Activated T-helper 1 cell treated with Interleukin-2 at 50 U/mL for 16 hours (primary cell): ENCODE results near the gene LRP1.
A peak's percentile ranks its signal among the peaks of the same experiment; 100 is the strongest.

Experiments used
- DNase-seq: peaks from one replicate; pipeline ENCODE4 v3.0.0-alpha.2; 2020; ENCODE audit warnings: low read depth

Gene LRP1

DNA sequence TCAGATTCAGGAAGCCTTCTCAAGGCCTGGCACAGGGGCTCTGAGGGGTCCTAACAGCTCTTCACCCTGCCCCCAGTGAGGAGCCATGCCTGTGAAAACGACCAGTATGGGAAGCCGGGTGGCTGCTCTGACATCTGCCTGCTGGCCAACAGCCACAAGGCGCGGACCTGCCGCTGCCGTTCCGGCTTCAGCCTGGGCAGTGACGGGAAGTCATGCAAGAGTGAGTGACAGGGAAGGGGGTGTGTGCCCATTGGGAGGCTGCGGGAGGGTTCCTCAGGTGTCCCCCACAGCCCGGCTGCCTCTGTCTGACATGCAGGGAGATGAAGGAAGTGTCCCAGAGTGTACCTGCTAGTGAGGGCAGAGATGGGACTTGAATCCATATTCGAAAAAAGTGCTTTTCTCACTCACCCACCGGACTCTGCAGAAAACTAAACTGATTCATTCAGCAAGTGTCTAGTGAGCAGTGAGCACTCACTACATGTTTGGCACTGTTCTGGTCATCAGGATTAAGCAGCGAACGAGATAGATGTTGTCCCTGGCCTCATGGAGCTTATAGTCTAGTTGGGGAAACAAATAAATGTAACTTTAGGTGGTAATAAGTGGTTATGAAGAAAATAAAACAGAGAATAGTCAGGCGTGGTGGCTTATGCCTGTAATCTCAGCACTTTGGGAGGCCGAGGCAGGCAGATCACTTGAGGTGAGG is 28.6 kb downstream of the LRP1 start:
- DNase-seq = no peak

DNA sequence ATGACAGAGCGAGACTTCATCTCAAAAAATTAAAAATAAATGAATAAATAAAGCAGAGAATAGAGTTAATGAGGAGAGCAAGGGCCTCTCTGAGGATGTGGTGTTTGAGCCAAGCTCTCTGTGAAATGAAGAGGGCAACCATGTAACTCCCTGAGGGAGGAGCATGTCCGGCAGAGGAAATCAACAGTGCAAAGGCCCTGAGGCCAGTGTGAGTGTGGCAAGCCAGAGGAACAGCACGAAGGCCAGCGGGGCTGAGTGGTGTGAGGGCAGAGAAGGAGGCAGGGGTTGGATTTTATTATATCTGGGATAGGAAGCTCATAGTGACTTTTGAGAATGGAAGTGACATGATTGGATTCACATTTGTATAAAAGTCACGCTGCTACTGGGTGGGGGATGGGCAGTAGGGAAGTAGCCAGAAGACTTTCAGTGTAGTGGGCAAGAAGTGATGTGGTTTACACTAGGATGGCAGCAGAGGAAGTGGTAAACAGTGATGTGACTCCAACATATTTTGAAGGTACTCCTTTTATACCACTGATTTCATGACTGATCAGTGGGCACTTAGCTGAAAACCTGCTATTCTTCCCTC is 29.4 kb downstream of the LRP1 start:
- DNase-seq = no peak

DNA sequence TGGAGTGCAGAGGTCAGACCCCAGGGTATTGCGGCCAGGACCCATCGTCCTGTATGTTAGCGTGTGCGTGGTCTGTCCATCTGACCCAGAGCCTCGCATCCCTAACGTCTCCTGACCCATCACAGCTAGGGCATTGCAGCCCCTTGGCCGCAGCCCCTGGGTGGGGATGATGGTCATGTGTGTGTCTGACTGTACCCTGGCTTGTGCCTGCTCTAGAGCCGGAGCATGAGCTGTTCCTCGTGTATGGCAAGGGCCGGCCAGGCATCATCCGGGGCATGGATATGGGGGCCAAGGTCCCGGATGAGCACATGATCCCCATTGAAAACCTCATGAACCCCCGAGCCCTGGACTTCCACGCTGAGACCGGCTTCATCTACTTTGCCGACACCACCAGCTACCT is 29.9 kb downstream of the LRP1 start:
- DNase-seq = no peak

DNA sequence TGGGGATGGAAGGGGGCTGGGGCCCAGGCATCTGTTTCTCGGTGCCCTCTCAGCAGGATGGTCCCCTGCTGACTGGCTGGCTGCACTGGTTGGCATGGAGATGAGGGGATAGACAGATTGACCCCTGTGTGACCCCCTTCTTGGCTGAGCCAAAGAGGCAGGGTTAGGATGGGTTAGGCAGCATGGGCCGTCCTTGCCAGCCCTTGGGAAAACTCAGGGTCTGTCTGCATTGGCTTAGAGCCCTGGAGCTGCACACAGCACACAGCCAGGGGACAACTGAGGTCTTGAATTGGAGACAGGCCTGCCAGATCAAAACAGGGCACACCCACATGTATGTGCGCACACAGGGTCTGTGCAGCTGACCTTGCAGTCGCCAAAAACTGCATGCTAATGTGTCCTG is 30.4 kb downstream of the LRP1 start:
- no peak for DNase-seq

DNA sequence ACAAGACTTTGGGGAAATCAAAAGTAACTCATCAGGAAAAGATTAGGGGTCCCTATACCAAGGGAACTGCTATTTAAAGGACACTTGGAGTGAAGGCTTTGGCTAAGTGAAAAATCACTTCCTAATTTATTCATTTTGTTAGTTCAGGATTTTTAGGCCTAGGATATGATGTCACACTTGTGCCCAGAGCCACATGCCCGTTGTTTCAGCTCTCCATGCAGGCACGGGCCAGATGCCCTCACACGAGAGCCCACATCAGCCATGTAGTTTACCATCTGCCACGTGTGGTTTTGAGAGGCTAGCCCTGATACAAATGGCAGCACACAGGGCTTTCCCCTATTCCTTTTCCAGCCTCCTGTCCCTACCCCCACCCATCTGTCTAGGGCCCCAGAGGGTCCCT is 31.0 kb downstream of the LRP1 start:
- DNase-seq = no peak

DNA sequence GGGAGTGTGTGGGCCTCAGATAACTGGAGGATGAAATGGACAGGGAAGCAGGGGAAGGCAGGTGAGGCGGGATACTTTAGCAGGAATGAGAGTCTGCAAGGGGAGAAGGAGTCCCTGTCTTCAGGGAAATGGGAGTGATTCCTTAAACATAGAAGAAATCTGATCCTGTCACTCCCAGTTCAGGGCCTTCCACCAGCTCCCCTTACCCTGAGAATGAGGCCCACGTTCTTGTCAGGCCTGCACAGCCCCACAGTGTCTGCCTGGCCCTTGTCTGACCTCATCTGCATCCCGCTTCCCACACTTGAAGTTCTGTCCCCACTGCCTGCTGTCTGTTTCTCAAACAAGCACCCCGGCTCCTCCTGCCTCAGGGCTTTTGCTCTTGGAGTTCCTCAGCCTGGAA is 31.8 kb downstream of the LRP1 start:
- DNase-seq = no peak

DNA sequence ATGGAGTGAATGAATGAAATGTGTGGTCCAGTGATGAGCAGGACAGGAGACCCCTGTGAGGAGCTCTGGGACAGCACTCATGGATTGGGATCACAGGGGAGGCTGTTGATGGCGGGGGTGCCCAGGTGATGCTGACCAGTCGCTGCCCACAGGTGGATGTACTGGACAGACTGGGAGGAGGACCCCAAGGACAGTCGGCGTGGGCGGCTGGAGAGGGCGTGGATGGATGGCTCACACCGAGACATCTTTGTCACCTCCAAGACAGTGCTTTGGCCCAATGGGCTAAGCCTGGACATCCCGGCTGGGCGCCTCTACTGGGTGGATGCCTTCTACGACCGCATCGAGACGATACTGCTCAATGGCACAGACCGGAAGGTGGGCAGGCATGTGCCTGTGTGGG is 32.5 kb downstream of the LRP1 start:
- DNase-seq = no peak

DNA sequence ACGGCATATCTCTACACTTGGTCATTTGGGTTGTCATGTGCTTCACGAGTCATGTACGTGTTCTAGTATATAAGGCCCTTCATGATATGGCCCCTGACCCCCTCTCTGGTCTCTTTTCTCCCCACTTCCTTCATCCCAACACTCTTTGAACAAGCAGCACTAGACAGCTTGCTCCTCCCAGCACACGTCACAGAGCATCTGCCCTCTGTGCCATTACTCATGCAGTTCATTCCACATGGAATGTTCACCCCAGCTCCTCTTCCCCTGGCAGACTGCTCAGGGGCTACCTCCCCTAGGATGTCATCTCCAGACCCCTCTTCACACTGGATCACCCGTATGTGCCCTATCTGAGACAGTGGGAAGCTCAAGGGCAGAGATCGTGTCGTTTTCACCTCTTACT is 33.2 kb downstream of the LRP1 start:
- DNase-seq = no peak

DNA sequence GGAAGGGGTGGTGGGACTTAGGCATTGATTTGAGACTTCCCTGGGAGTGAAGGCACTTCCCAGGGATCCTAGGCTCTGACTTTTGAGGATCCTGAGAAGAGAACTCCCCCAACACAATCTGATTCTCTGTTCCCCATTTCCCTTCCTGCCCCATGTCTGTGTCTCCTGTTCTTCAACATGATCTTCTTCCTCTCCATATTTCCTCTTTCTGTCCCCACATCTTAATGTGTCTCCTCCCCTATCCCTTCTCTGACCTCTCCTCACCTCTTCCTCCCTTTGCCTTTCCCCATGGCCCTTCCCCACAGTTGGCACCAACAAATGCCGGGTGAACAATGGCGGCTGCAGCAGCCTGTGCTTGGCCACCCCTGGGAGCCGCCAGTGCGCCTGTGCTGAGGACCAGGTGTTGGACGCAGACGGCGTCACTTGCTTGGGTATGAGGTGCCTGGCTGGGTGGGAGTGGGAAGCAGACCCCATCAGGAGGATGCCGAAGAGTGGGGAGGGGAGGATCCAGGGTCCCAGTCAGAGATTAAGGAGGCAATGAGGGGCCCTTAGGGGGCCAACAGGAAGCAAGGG is 34.4 kb downstream of the LRP1 start:
- DNase-seq = no peak

DNA sequence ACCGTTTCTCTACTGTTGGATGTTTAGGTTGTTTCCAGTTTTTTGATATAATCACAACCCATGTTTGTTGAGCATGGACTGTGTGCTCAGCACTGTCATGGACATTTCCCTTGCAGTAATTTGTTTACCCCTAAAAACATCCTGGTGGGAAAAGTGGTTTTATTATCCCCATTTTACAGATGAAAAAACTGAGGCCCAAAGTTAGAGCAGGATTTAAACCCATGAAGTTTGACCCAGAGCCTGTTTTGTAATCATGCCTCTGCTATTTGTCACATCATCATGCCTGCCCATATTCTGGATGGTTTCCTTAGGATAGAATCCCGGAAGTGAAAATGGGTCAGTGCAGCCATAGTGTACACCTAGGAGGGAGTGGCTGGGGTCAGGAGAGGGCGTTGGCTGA is 36.2 kb downstream of the LRP1 start:
- no peak for DNase-seq

DNA sequence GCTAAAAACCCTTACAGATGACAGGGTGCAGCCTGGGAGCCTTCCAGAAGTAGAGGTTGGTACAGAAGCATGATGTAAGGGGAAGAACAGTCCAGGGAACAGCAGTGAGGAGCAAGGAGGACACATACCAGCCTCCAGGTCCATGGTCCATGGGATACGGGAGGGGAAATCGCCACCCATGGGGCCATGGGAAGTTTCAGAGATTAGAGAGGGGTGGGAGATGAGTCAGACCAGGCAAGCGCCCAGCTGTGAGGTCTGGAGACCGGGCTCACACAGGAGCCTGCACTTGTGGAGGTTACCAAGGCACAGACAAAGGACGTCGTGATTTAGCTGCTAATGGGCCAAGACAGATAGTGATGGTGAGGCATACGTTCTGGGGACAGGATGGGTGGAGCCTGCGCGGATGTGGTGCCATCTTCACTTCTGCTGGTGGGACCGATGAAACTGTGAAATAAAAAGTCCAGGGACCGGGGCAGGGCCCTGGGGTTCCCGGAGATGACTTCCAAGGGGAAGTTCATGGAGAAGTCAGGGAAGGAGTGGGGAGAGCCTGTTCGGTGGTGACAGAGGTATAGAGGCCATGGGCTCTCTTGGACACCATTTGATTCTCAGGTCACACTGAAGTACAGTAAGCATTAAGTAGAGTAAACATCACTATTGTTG is 36.8 kb downstream of the LRP1 start:
- DNase-seq = no peak

DNA sequence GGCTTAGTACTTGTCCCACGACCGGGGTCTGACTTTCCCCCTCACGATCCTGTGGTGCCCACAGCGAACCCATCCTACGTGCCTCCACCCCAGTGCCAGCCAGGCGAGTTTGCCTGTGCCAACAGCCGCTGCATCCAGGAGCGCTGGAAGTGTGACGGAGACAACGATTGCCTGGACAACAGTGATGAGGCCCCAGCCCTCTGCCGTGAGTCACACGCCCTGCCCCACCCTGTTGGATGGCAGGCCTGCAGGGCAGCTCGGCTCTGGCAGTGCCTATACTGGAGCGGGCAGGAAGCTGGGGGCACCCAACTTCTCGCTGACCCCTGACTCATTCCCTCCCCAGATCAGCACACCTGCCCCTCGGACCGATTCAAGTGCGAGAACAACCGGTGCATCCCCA is 37.5 kb downstream of the LRP1 start:
- DNase-seq = no peak

DNA sequence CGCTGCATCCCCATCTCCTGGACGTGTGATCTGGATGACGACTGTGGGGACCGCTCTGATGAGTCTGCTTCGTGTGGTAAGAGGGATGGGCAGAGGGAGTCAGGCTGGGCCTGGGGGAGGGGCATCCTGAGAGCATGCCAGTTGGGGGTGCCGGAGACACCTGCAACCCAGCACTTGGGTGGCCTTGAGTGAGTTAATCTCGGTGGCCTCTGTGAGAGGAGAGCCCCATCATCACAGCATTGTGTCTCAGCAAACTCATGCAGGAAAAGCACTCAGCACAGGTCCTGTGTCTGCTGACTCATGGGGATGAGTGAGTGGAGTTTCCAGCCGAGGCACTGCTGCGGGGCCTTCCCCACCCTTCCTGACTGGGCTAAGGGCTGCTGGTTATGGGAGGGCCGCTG is 38.7 kb downstream of the LRP1 start:
- no peak for DNase-seq

DNA sequence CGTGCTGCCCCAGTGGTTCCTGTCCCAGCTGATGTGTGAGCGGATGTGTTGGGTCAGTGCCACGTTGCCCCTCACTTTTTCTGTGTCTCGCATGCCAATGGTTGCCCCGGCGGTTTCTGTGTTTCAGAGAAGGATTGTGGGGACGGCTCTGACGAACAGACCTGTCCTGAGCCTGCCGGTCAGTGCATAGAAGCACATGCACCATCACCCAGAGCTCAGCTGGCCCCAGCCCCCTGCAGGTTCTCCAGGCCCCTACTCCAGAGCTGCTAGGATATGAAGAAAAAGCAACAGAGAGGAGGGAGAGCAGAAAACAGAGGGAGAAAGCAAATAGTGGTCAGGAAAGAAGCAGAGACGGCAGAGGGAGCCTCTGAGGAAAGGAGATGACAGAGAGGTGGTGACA is 39.8 kb downstream of the LRP1 start:
- no peak for DNase-seq

DNA sequence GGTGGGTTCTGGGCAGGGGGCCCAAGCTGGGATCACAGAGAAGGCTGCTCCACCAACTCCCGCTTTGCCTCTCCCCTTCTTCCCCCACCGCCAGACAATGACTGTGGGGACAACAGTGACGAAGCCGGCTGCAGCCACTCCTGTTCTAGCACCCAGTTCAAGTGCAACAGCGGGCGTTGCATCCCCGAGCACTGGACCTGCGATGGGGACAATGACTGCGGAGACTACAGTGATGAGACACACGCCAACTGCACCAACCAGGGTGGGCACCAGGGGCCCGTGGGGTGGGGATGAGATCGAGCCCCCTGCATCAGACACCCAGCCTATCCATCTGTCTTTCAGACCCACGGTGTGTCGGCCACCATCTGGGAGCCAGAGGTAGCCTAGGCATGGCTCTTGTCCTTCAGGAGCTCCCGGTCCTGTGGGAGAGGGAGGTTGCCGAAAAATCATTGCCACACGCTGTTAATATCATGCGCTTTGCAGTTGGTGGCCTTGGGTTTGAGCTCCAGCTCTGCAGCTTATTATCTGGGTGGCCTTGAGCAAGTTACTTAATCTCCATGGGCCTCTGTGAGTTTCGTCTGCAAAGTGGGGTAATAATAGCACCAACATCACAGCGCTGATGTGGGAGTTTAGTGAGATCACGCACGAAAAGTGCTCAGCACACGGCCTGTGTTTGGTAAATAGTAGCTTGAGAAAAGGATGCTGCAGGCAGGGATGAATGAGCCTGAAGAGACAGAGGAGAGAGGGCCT is 40.9 kb downstream of the LRP1 start:
- DNase-seq = no peak

DNA sequence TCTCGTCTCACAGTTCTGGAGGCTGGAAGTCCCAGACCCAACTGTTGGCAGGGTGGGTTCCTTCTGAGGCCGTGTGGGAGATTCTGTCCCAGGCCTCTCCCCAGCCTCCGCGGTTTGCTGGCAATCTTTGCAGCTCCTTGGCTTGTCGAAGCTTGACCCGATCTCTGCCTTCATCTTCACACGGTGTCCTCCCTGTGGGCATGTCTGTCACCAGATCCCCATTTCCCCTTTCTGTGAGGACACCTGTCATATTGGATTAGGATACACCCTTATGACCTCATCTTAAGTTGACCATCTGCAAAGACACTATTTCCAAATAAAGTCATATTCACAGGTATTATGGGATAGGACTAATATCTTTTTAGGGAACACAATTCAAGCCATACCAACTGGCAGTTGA is 41.7 kb downstream of the LRP1 start:
- DNase-seq = no peak

DNA sequence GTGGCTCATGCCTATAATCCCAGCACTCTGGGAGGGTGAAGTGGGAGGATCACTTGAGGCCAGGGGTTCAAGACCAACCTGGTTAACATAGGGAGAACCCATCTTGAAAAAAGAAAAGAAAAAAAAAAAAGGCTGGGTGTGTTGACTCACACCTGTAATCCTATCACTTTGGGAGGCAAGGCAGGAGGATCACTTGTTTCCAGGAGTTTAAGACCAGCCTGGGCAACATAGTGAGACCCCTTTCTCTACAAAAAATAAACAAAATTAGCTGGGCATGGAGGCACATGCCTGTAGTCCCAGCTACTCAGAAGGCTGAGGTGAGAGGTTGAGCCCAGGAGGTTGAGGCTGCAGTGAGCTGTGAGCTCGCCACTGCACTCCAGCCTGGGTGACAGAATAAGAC is 42.1 kb downstream of the LRP1 start:
- DNase-seq = no peak

DNA sequence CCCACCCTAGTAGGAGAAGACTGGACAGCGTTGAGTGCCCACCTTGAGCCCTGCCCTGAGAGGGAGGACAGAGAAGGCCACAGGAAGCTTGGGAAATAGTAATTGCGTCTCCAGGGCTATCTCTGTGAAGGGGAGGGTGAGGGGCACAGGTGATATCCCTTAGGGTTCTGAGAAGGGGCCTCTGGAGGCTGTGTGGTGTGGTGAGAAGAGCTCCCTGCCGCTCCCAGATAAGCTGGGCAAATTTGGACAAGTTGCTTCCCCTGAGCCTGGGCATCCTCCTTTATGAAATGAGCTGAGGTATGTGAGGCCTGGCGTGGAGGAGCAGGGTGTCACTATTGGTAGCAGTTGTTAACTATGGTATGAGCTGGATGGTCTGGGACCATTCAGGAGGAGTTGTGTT is 42.6 kb downstream of the LRP1 start:
- no peak for DNase-seq

DNA sequence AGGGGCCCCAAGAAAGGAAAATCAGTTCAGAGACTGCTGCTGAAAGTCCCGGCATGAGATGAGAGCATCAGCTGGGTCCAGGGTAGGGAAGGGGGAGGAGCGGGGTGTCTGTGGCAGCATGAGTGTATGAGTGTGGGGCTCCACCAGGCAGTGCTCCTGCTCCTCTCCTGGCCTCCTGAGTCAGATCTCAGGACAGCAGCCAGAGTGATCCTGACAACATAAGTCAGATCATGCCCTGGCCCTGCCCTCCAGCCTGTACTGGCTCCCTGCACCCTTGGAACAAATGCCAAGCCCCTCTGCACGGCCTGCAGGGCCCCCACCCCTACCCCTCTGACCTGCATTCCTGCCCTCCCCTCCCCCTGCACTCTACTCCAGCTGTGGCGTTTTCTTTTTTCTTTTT is 43.4 kb downstream of the LRP1 start:
- DNase-seq = no peak

DNA sequence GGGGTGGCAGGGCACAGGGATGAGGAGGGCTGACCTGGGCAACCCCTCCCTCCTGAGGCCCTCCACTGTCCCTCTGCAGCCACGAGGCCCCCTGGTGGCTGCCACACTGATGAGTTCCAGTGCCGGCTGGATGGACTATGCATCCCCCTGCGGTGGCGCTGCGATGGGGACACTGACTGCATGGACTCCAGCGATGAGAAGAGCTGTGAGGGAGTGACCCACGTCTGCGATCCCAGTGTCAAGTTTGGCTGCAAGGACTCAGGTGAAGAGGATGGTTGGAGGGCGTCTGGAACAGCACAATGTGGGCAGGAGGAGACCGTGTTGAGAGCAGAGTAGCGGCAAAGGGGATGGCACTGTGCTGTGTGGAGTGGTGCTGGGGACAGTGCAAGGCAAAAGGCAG is 44.8 kb downstream of the LRP1 start:
- DNase-seq = no peak

DNA sequence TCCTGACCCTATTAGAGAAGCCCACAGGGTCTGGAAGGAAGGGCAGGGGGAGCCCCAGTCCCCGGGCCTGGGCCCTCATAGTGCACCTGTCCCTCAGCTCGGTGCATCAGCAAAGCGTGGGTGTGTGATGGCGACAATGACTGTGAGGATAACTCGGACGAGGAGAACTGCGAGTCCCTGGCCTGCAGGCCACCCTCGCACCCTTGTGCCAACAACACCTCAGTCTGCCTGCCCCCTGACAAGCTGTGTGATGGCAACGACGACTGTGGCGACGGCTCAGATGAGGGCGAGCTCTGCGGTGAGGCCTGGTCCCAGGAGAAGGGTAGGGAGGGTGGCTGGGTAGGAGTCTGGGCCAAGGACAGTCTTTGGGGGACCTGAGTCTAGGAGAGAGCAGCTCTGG is 45.4 kb downstream of the LRP1 start:
- no peak for DNase-seq

DNA sequence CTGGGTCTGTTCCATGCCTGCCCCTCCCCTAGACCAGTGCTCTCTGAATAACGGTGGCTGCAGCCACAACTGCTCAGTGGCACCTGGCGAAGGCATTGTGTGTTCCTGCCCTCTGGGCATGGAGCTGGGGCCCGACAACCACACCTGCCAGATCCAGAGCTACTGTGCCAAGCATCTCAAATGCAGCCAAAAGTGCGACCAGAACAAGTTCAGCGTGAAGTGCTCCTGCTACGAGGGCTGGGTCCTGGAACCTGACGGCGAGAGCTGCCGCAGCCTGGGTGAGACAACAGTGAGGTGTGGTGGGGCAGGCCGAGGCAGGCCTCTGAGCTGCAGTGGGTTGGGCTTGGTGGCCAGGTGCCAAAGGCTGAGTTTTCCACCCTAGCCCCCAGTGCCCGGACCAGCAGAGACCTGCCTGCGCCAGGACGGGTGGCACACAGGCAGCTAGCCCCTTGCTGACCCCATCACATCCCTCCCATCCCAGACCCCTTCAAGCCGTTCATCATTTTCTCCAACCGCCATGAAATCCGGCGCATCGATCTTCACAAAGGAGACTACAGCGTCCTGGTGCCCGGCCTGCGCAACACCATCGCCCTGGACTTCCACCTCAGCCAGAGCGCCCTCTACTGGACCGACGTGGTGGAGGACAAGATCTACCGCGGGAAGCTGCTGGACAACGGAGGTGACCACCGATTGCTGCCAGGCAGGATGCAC is 47.3 kb downstream of the LRP1 start:
- DNase-seq = peak; percentile 14
